Measurements from ENCODE around the gene KAT8.
A peak's percentile ranks its signal among the peaks of the same experiment; 100 is the strongest.

KAT8 gene

DNA sequence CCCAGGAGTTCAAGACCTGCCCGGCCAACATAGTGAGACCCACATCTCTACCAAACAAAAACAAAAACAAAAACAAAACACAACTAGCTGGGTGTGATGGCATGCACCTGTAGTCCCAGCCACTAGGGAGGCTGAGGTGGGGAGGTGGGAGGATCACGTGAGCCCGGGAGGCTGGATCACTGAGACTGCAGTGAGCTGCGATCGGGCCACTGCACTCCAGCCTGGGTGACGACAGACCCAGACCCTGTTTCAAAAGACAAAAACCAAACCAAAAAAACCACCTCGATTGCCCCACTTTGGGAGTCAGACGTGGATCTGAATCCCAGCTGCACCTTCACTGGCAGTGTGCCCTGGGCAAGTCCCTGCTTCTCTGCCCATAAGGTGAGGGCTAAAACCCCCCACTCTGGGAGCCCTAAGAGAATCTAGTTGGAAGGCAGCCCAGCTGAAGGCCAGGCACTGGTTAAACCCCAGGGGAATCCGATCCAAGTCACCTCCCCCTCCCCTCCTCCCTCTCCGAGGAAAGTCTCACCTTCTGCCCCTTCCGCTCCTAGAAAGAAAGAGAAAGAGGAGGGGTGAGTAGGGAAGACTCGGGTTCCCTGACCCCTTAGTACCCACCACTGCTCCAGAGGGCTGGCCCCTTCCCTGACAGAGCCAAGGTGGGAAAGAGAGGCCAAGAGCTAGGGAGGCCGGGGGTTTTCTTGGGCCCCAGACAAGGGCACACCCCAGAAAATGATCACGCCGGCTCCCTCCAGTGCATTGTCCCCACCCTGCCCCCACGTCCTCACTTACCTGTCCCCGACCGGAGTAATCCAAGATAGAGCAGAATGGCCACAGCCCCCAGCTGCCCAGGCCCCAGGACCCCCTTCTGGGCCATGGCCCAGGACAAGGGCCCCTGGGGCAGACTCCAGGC lies 17.4 kb downstream of the KAT8 start (continued):
- no peak for TF ChIP-seq ZNF394 (tag by site-specific recombination; IDR thresholded peaks at IDR 0.05; ENCODE audit: borderline replicate concordance)
- TF ChIP-seq ZBTB17 (tag by site-specific recombination; IDR thresholded peaks at IDR 0.05) = peak; percentile 94
- TF ChIP-seq BCL6B (tag by site-specific recombination; IDR thresholded peaks at IDR 0.05) = peak; percentile 47; the same call in 1 of the 2 replicates
- TF ChIP-seq ZNF423 (tag by site-specific recombination; IDR thresholded peaks at IDR 0.05) = no peak
- TF ChIP-seq ZBTB48 (tag by site-specific recombination; IDR thresholded peaks at IDR 0.05) = peak; percentile 48; the same call in 1 of the 2 replicates
- TF ChIP-seq ZNF24 (tag by site-specific recombination; IDR thresholded peaks at IDR 0.05) = no peak
- TF ChIP-seq, protein P1, sequence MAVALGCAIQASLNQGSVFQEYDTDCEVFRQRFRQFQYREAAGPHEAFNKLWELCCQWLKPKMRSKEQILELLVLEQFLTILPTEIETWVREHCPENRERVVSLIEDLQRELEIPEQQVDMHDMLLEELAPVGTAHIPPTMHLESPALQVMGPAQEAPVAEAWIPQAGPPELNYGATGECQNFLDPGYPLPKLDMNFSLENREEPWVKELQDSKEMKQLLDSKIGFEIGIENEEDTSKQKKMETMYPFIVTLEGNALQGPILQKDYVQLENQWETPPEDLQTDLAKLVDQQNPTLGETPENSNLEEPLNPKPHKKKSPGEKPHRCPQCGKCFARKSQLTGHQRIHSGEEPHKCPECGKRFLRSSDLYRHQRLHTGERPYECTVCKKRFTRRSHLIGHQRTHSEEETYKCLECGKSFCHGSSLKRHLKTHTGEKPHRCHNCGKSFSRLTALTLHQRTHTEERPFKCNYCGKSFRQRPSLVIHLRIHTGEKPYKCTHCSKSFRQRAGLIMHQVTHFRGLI (tag by site-specific recombination; IDR thresholded peaks at IDR 0.05) = no peak
- no peak; the same call in 1 of the 2 replicates for TF ChIP-seq ZEB2 (tag by site-specific recombination; IDR thresholded peaks at IDR 0.05)
- TF ChIP-seq, protein P2, sequence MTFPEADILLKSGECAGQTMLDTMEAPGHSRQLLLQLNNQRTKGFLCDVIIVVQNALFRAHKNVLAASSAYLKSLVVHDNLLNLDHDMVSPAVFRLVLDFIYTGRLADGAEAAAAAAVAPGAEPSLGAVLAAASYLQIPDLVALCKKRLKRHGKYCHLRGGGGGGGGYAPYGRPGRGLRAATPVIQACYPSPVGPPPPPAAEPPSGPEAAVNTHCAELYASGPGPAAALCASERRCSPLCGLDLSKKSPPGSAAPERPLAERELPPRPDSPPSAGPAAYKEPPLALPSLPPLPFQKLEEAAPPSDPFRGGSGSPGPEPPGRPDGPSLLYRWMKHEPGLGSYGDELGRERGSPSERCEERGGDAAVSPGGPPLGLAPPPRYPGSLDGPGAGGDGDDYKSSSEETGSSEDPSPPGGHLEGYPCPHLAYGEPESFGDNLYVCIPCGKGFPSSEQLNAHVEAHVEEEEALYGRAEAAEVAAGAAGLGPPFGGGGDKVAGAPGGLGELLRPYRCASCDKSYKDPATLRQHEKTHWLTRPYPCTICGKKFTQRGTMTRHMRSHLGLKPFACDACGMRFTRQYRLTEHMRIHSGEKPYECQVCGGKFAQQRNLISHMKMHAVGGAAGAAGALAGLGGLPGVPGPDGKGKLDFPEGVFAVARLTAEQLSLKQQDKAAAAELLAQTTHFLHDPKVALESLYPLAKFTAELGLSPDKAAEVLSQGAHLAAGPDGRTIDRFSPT (tag by site-specific recombination; IDR thresholded peaks at IDR 0.05) = no peak
- TF ChIP-seq, protein P3, sequence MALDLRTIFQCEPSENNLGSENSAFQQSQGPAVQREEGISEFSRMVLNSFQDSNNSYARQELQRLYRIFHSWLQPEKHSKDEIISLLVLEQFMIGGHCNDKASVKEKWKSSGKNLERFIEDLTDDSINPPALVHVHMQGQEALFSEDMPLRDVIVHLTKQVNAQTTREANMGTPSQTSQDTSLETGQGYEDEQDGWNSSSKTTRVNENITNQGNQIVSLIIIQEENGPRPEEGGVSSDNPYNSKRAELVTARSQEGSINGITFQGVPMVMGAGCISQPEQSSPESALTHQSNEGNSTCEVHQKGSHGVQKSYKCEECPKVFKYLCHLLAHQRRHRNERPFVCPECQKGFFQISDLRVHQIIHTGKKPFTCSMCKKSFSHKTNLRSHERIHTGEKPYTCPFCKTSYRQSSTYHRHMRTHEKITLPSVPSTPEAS (tag by site-specific recombination; IDR thresholded peaks at IDR 0.05) = no peak
- no peak for TF ChIP-seq ZIC2 (tag by site-specific recombination; IDR thresholded peaks at IDR 0.05)
- TF ChIP-seq TRIM28 (IDR thresholded peaks at IDR 0.05; ENCODE audit: borderline replicate concordance, low read length) = no peak
- TF ChIP-seq SCRT2 (tag by site-specific recombination; IDR thresholded peaks at IDR 0.05) = peak; percentile 94
- no peak for TF ChIP-seq ZNF157 (tag by site-specific recombination; IDR thresholded peaks at IDR 0.05)
- TF ChIP-seq ZNF600 (tag by site-specific recombination; IDR thresholded peaks at IDR 0.05) = peak; percentile 91
- no peak for TF ChIP-seq ZNF768 (tag by site-specific recombination; IDR thresholded peaks at IDR 0.05)
- TF ChIP-seq, protein P4, sequence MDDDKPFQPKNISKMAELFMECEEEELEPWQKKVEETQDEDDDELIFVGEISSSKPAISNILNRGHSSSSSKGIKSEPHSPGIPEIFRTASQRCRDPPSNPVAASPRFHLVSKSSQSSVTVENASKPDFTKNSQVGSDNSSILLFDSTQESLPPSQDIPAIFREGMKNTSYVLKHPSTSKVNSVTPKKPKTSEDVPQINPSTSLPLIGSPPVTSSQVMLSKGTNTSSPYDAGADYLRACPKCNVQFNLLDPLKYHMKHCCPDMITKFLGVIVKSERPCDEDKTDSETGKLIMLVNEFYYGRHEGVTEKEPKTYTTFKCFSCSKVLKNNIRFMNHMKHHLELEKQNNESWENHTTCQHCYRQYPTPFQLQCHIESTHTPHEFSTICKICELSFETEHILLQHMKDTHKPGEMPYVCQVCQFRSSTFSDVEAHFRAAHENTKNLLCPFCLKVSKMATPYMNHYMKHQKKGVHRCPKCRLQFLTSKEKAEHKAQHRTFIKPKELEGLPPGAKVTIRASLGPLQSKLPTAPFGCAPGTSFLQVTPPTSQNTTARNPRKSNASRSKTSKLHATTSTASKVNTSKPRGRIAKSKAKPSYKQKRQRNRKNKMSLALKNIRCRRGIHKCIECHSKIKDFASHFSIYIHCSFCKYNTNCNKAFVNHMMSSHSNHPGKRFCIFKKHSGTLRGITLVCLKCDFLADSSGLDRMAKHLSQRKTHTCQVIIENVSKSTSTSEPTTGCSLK (tag by site-specific recombination; IDR thresholded peaks at IDR 0.05) = no peak
- no peak for TF ChIP-seq ZNF707 (tag by site-specific recombination; IDR thresholded peaks at IDR 0.05)
- no peak for TF ChIP-seq ZBTB7A (tag by site-specific recombination; IDR thresholded peaks at IDR 0.05; ENCODE audit: low read depth)
- no peak for TF ChIP-seq ZNF548 (tag by site-specific recombination; IDR thresholded peaks at IDR 0.05)
- TF ChIP-seq SP3 (tag by site-specific recombination; IDR thresholded peaks at IDR 0.05) = no peak
- no peak for TF ChIP-seq ZBTB21 (tag by site-specific recombination; IDR thresholded peaks at IDR 0.05)
- no peak for TF ChIP-seq ZNF48 (tag by site-specific recombination; IDR thresholded peaks at IDR 0.05)
- no peak for TF ChIP-seq ZNF785 (tag by site-specific recombination; IDR thresholded peaks at IDR 0.05)
- TF ChIP-seq KLF17 (tag by site-specific recombination; IDR thresholded peaks at IDR 0.05) = no peak
- TF ChIP-seq ZNF747 (tag by site-specific recombination; IDR thresholded peaks at IDR 0.05) = no peak
- no peak for TF ChIP-seq ZNF571 (tag by site-specific recombination; IDR thresholded peaks at IDR 0.05)
- no peak for TF ChIP-seq ZNF169 (tag by site-specific recombination; IDR thresholded peaks at IDR 0.05)
- TF ChIP-seq ZNF596 (tag by site-specific recombination; IDR thresholded peaks at IDR 0.05) = no peak
- no peak for TF ChIP-seq ZNF510 (tag by site-specific recombination; IDR thresholded peaks at IDR 0.05; ENCODE audit: insufficient replicate concordance)
- TF ChIP-seq OSR2 (tag by site-specific recombination; IDR thresholded peaks at IDR 0.05) = no peak

All from HEK293 (cell line).